Small intestine (tissue), 4 donors: ENCODE results near the gene ZNF99. TPM values are rescaled to one million over a fixed set of nuclear protein-coding genes. Genes with fewer than 3 reads are reported as not detected.

Experiments
- polyA plus RNA-seq, 4 donors: library from polyadenylated mRNA; stranded (reverse) in 3 of 4; unstranded in 1 of 4; fragments of 200-250 nt in 3 of 4; fragments of 120-200 nt in 1 of 4; gene quantifications; one replicate each; pipeline versions ENCODE4 v1.2.1 to v1.2.3, GENCODE V29; 2013
- donor health status: healthy with polysubstance abuse.
- donor health status: Bipolar disorder and iron deficiency.
- donor health status: healthy.

Gene ZNF99
- polyA plus RNA-seq, 4 donors, result 0.01 to 0.21 TPM; not detected in 2

Other genes with a start within 250 kb of the ZNF99 start
- gene ZNF492, start 149.8 kb downstream of the ZNF99 start, polyA plus RNA-seq, result 1 to 10 TPM in 1 of 4 donors, under 1 TPM in 1, not detected in 2; 0.28 to 1.5 TPM
- gene ZNF723, start 48.1 kb upstream of the ZNF99 start, polyA plus RNA-seq, result not detected
- gene ZNF728, start 219.0 kb upstream of the ZNF99 start, polyA plus RNA-seq, result under 1 TPM in 1 of 4 donors, not detected in 3; 0.12 TPM